Stimulated activated CD8-positive, alpha-beta memory T cell treated with anti-CD3 and anti-CD28 coated beads, Interleukin-7, amount 100 ng/mL, for 1 hour (primary cell): ENCODE data around the gene LAMA1.

Experiments
- DNase-seq, 2 donors: peaks; one replicate each; pipeline ENCODE4 v3.0.0-alpha.2; 2020; ENCODE audit warnings: low read depth in 2 of 2

The LAMA1 gene

GRCh38 chr18:7056026-7056425 lies 61.6 kb downstream of the LAMA1 start:
- no peak for DNase-seq

GRCh38 chr18:7049951-7050350 lies 67.6 kb downstream of the LAMA1 start:
- DNase-seq, result no peak

GRCh38 chr18:7048081-7048480 lies 69.5 kb downstream of the LAMA1 start:
- no peak for DNase-seq

- no peak for DNase-seq
Observed at GRCh38 chr18:7047336-7047735, 70.3 kb downstream of the LAMA1 start.

GRCh38 chr18:7038330-7038851 lies 79.2 kb downstream of the LAMA1 start:
- no peak for DNase-seq

GRCh38 chr18:7037470-7037869 lies 80.1 kb downstream of the LAMA1 start:
- no peak for DNase-seq

- DNase-seq, result no peak
Observed at GRCh38 chr18:7035807-7036206, 81.8 kb downstream of the LAMA1 start.

GRCh38 chr18:7034924-7035323 lies 82.7 kb downstream of the LAMA1 start:
- DNase-seq, result no peak

GRCh38 chr18:7032537-7032936 lies 85.1 kb downstream of the LAMA1 start:
- DNase-seq, result no peak

GRCh38 chr18:7028625-7029024 lies 89.0 kb downstream of the LAMA1 start:
- no peak for DNase-seq

GRCh38 chr18:7025194-7025593 lies 92.4 kb downstream of the LAMA1 start:
- DNase-seq, result no peak

GRCh38 chr18:7023581-7023980 lies 94.0 kb downstream of the LAMA1 start:
- no peak for DNase-seq

GRCh38 chr18:7023063-7023580 lies 94.5 kb downstream of the LAMA1 start:
- no peak for DNase-seq

GRCh38 chr18:7021994-7022840 lies 95.4 kb downstream of the LAMA1 start:
- no peak for DNase-seq

- no peak for DNase-seq
Observed at GRCh38 chr18:7020995-7021777, 96.4 kb downstream of the LAMA1 start.

- no peak for DNase-seq
Observed at GRCh38 chr18:7017013-7017412, 100.6 kb downstream of the LAMA1 start.

- DNase-seq, result no peak
Observed at GRCh38 chr18:7011142-7011541, 106.5 kb downstream of the LAMA1 start.

- no peak for DNase-seq
Observed at GRCh38 chr18:7004009-7004408, 113.6 kb downstream of the LAMA1 start.

- DNase-seq, result no peak
Observed at GRCh38 chr18:7002107-7002506, 115.5 kb downstream of the LAMA1 start.

- DNase-seq, result no peak
Observed at GRCh38 chr18:7000484-7001096, 117.0 kb downstream of the LAMA1 start.

- no peak for DNase-seq
Observed at GRCh38 chr18:6997808-6998207, 119.8 kb downstream of the LAMA1 start.

GRCh38 chr18:6994771-6995430 lies 122.7 kb downstream of the LAMA1 start:
- DNase-seq, result no peak
